ENCODE data around the gene GOLGA8J. TPM values are rescaled to one million over a fixed set of nuclear protein-coding genes. Genes with fewer than 3 reads are reported as not detected.
"Not testable (repeated sequence)": the region's sequence is repeated elsewhere in the genome, so short reads cannot be mapped to it uniquely, and the experiment has no call there.

GOLGA8J gene
- not detected for polyA plus RNA-seq (2012; ENCODE audit: insufficient read depth, insufficient read length)

GRCh38 chr15:30082655-30083054 lies at the start of gene GOLGA8J:
TSS of gene GOLGA8J (plus strand) at chr15:30082955. CDS start at chr15:30083053, 98 bp downstream.
- DNase-seq (ENCODE audit: low read depth, low spot score); H3K4me3 ChIP-seq (ENCODE audit: low read length): not testable (repeated sequence)

GRCh38 chr15:30033211-30033610 lies 49.5 kb upstream of the GOLGA8J start:
- no peak for DNase-seq (ENCODE audit: low read depth, low spot score)
- no peak overlapping the region for H3K4me3 ChIP-seq (ENCODE audit: low read length)

GRCh38 chr15:30033763-30034162 lies 49.0 kb upstream of the GOLGA8J start:
- no peak overlapping the region for H3K4me3 ChIP-seq (ENCODE audit: low read length)
- no peak for DNase-seq (ENCODE audit: low read depth, low spot score)

- H3K4me3 ChIP-seq (ENCODE audit: low read length): no peak overlapping the region
- DNase-seq (ENCODE audit: low read depth, low spot score): peak; percentile 5
Observed at GRCh38 chr15:30036036-30036703, 46.6 kb upstream of the GOLGA8J start.

- no peak overlapping the region for H3K4me3 ChIP-seq (ENCODE audit: low read length)
- no peak for DNase-seq (ENCODE audit: low read depth, low spot score)
Observed at GRCh38 chr15:30038667-30039523, 43.9 kb upstream of the GOLGA8J start.

- DNase-seq (ENCODE audit: low read depth, low spot score): no peak
Observed at GRCh38 chr15:30041868-30042267, 40.9 kb upstream of the GOLGA8J start.

GRCh38 chr15:30042556-30042955 lies 40.2 kb upstream of the GOLGA8J start:
- no peak for DNase-seq (ENCODE audit: low read depth, low spot score)

More at GRCh38 chr15:30041868-30042267, 40.9 kb upstream of the GOLGA8J start:
- H3K4me3 ChIP-seq (ENCODE audit: low read length): no peak overlapping the region

GRCh38 chr15:30043211-30043655 lies 39.5 kb upstream of the GOLGA8J start:
- no peak overlapping the region for H3K4me3 ChIP-seq (ENCODE audit: low read length)
- DNase-seq (ENCODE audit: low read depth, low spot score): no peak

More at GRCh38 chr15:30042556-30042955, 40.2 kb upstream of the GOLGA8J start:
- H3K4me3 ChIP-seq (ENCODE audit: low read length): no peak overlapping the region

GRCh38 chr15:30044377-30044776 lies 38.4 kb upstream of the GOLGA8J start:
- H3K4me3 ChIP-seq (ENCODE audit: low read length): no peak overlapping the region

GRCh38 chr15:30044826-30045225 lies 37.9 kb upstream of the GOLGA8J start:
- H3K4me3 ChIP-seq (ENCODE audit: low read length); DNase-seq (ENCODE audit: low read depth, low spot score): not testable (repeated sequence)

More at GRCh38 chr15:30044377-30044776, 38.4 kb upstream of the GOLGA8J start:
- DNase-seq (ENCODE audit: low read depth, low spot score): no peak

- not testable (repeated sequence) for H3K4me3 ChIP-seq (ENCODE audit: low read length); DNase-seq (ENCODE audit: low read depth, low spot score)
Observed at GRCh38 chr15:30045248-30046041, 37.3 kb upstream of the GOLGA8J start.

- DNase-seq (ENCODE audit: low read depth, low spot score): no peak
- no peak overlapping the region for H3K4me3 ChIP-seq (ENCODE audit: low read length)
Observed at GRCh38 chr15:30046430-30046829, 36.3 kb upstream of the GOLGA8J start.

GRCh38 chr15:30055604-30056003 lies 27.2 kb upstream of the GOLGA8J start:
- H3K4me3 ChIP-seq (ENCODE audit: low read length): no peak overlapping the region
- no peak for DNase-seq (ENCODE audit: low read depth, low spot score)

- DNase-seq (ENCODE audit: low read depth, low spot score): no peak
Observed at GRCh38 chr15:30056166-30056565, 26.6 kb upstream of the GOLGA8J start.

GRCh38 chr15:30059771-30060170 lies 23.0 kb upstream of the GOLGA8J start:
- no peak for DNase-seq (ENCODE audit: low read depth, low spot score)

More at GRCh38 chr15:30056166-30056565, 26.6 kb upstream of the GOLGA8J start:
- H3K4me3 ChIP-seq (ENCODE audit: low read length): no peak overlapping the region

GRCh38 chr15:30062881-30063280 lies 19.9 kb upstream of the GOLGA8J start:
- DNase-seq (ENCODE audit: low read depth, low spot score): no peak
- H3K4me3 ChIP-seq (ENCODE audit: low read length): no peak overlapping the region

More at GRCh38 chr15:30059771-30060170, 23.0 kb upstream of the GOLGA8J start:
- no peak overlapping the region for H3K4me3 ChIP-seq (ENCODE audit: low read length)

GRCh38 chr15:30063835-30064546 lies 18.8 kb upstream of the GOLGA8J start:
- DNase-seq (ENCODE audit: low read depth, low spot score): no peak
- no peak overlapping the region for H3K4me3 ChIP-seq (ENCODE audit: low read length)

- H3K4me3 ChIP-seq (ENCODE audit: low read length): no peak overlapping the region
- DNase-seq (ENCODE audit: low read depth, low spot score): no peak
Observed at GRCh38 chr15:30065025-30065801, 17.5 kb upstream of the GOLGA8J start.
